ENCODE results near the gene TXN2.

- TF ChIP-seq, protein P1, sequence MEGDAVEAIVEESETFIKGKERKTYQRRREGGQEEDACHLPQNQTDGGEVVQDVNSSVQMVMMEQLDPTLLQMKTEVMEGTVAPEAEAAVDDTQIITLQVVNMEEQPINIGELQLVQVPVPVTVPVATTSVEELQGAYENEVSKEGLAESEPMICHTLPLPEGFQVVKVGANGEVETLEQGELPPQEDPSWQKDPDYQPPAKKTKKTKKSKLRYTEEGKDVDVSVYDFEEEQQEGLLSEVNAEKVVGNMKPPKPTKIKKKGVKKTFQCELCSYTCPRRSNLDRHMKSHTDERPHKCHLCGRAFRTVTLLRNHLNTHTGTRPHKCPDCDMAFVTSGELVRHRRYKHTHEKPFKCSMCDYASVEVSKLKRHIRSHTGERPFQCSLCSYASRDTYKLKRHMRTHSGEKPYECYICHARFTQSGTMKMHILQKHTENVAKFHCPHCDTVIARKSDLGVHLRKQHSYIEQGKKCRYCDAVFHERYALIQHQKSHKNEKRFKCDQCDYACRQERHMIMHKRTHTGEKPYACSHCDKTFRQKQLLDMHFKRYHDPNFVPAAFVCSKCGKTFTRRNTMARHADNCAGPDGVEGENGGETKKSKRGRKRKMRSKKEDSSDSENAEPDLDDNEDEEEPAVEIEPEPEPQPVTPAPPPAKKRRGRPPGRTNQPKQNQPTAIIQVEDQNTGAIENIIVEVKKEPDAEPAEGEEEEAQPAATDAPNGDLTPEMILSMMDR (IDR thresholded peaks at IDR 0.05), result no peak
- TF ChIP-seq POLR2AphosphoS5 (IDR thresholded peaks at IDR 0.05) (no peak), EP300 (IDR thresholded peaks at IDR 0.05) (no peak)
Observed at GRCh38 chr22:36432592-36433317, 48.7 kb downstream of the TXN2 start.
